ENCODE measurements around the gene DNASE2.

Gene DNASE2

DNA sequence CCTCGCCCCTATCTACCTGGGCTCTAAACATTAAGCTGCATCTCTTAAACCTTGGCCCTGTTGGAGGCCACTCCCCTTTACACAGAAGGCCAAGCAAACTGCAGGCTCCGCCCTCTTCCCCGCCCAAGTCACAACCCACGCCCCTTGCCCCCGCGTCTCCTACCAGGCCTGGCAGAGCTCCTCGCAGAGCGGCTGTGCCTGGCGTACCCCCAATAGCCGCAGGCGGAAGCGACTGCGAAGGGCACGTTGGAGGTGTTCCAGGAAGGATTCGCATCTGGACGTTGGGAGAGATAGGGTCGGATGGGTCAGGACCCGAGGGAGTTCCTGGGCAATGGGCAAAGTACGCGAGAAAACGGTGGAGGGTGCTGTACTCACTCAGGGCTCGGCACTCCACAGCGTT lies 52.8 kb downstream of the DNASE2 start:
- DNase-seq, result no peak

DNA sequence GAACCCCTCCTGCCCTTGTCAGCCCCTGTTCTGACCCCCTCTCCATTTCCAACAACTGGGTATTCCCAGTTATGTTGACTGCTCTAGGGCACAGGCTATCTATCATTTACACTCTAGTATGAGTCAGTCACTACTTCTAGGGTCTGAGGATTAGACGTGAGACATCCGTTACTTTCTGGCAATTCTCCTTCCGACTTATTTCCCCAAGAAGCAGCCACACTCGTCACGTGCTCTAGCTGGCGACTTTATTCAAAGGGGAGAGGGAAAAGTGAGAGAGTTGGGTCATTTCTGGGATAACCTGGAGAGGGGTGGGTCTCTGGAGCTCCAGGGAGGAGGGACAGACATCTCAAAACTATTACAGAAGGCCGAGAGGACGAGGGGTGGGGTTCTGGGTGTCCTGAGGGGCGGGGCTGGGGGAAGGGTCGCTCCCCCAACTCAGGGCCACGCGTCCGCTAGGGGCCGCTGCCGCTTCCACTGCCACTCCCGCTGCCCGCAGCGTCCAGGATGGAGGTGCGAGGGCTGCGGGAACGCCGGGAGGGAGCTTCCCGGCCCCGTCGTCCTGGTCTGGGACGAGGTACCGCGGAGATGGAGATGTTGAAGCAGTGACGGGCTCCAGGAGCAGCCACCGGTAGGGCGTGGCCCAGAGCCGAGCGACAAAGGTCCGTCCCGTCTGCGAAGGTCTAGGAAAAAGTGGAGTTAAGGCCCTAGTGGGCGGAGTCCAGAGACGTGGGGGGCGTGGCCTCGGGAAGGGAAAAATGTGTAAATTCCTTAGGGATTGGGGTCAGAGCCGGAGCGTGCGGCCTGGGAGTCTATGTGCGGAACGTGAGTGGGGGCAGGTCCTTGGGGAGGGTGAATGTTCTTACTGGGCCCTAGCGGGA lies 55.8 kb downstream of the DNASE2 start:
- no peak for DNase-seq

All from activated CD4-positive, CD25-positive, alpha-beta regulatory T cell (primary cell).